ENCODE data around the gene RFX1.

Gene RFX1

GRCh38 chr19:13960863-13961784, 45.0 kb downstream of the RFX1 start:
- no peak for DNase-seq (ENCODE audit: low spot score)

DNA sequence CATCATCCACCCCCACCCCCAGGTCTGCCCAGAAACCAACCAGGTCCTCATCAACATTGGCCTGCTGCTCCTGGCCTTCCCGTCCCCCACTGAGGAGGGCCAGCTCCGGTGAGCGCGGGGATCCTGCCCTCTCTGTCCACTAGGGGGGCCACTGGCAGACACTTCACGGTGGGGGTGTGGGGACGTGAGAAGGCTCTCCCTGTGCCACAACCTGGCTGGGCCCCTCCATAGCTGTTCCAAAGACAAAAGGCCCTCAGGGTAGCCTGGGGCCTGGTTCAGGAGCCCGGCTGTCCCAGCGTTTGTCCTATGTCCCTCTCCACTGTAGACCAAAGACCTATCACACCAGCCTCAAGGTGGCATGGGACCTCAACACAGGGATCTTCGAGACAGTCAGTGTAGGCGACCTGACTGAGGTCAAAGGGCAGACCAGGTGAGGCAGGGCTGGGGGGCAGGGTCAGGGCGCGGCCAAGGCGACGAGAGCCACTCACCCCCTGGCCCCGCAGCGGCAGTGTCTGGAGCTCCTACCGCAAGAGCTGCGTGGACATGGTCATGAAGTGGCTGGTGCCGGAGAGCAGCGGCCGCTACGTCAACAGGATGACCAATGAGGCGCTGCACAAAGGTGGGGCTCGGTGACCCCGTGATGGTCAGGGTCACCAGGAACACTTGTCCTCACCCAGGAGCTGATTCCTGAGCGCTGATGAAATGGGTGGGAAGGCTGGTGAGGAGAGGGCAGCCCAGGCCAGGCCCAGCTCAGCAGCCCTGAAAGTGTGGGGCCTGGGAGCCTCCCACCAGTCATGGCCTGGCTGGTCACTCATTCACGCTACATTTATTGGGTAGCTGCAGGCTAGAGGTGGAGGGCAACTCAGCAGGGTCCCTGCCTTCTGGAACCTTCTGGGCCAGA, 45.9 kb downstream of the RFX1 start:
- no peak for DNase-seq (ENCODE audit: low spot score)

DNA sequence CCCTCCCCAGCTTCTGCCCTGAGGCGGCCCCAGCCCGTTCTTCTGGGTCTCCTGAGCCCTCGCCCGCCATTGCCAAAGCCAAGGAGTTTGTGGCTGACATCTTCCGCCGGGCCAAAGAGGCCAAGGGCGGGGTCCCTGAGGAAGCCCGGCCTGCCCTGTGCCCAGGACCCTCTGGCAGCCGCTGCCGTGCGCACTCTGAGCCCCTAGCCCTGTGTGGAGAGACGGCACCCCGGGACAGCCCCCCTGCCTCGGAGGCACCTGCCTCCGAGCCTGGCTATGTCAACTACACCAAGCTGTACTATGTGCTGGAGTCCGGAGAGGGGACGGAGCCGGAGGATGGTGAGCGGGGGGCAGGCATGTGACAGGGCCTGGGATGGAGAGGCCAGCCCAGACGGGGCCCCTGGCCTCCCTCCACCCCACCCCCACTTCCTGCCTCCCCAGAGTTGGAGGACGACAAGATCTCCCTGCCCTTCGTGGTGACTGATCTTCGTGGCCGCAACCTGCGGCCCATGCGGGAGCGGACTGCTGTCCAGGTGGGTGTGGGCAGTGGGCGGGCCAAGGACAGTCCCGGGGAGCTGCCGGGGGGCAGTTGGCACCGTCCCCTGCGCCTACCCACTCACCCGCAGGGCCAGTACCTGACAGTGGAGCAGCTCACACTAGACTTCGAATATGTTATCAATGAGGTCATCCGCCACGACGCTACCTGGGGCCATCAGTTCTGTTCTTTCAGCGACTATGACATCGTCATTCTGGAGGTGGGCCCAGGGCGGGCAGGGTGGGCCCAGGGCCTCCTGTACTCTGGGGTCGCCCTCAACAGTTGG, 46.8 kb downstream of the RFX1 start:
- DNase-seq (ENCODE audit: low spot score) = no peak

DNA sequence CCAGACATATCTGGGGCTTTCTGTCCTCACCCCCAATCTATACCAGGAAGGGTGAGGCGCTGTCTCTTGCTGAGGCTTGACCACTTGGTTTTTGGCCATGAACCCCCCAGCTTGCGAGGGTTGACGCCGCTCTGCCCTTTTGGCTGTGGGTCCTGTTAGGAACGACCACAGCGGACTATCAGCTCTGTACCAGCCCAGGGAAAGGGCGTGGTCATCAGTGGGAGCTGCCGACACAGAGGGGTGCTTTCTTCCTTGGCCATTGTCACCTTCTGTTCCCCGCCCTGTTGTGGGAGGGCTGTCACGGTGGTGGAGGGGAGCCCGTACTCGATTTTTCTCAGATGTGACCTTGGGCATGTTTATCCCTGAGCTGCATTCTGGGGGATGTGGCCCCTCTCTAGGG, 48.1 kb downstream of the RFX1 start:
- DNase-seq (ENCODE audit: low spot score) = no peak

DNA sequence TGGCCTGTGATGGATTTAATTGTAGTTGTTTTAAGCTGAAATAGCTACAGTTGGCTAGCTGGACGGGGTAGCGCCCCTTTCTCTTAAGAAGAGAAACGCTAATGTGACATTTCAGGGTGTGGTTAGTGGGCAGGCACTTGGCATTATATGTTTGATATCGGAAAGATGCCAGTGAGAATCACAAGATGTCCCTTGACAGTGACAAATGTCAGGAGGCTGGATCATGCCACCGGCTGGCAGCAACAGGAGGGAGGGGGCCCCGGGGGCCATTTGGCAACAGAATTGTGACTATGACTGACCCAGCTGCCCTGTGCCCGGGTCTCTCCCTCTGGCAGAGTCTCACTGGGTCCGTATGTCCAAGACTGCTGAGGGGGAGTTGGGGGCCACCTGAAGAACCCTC, 49.1 kb downstream of the RFX1 start:
- DNase-seq (ENCODE audit: low spot score) = no peak

- no peak for DNase-seq (ENCODE audit: low spot score)
These were observed 49.8 kb downstream of the RFX1 start for GRCh38 chr19:13956365-13956744.

- DNase-seq (ENCODE audit: low spot score) = no peak
These were observed 50.3 kb downstream of the RFX1 start for GRCh38 chr19:13955662-13956364.

- no peak for DNase-seq (ENCODE audit: low spot score)
These were observed 51.9 kb downstream of the RFX1 start for GRCh38 chr19:13954185-13954584.

GRCh38 chr19:13952931-13953531, 53.1 kb downstream of the RFX1 start:
- no peak for DNase-seq (ENCODE audit: low spot score)

- peak; percentile 100 for DNase-seq (ENCODE audit: low spot score)
These were observed 53.8 kb downstream of the RFX1 start, which contains the start of gene DCAF15 for GRCh38 chr19:13952154-13952930. Gene DCAF15 (plus strand): TSS chr19:13952509. CDS start chr19:13952513, 4 bp downstream.

DNA sequence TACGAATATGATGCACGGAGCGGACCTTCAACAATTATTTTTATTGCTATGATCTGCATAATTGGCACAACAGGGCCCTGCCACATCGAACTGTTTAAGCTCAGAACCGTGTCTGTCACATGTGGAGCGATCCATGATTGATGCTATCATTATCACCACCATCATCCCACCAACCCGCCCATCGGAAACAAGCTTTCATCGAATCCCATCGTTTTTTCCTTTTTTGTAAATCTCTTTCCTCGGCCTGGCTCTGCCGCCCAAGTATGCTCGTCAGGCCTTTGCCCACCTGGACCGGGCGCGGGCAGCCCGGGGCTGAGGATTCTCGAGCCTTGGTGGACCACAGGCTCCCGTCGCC, 54.3 kb downstream of the RFX1 start:
- no peak for DNase-seq (ENCODE audit: low spot score)

- no peak for DNase-seq (ENCODE audit: low spot score)
These were observed 55.1 kb downstream of the RFX1 start for GRCh38 chr19:13951043-13951442.

DNA sequence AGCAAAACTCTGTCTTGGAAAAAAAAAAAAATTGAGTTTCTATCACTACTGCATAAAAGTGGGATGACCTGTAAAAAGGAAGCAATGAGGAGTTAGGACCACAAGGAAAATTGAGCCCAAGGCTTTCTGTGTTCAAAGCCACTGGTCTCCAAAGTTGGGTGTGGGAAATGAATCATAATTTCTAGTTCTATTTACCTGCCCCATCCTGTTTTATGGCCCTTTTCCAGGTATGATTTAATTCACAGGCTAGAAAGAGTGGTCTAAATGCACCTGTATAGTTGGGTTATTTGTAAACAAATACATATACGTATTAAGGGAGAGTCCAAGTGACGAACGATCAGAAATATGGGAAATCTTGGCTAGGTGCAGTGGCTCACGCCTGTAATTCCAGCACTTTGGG, 59.7 kb downstream of the RFX1 start:
- DNase-seq (ENCODE audit: low spot score) = no peak

GRCh38 chr19:13942023-13942684, 64.0 kb downstream of the RFX1 start:
- no peak for DNase-seq (ENCODE audit: low spot score)

DNA sequence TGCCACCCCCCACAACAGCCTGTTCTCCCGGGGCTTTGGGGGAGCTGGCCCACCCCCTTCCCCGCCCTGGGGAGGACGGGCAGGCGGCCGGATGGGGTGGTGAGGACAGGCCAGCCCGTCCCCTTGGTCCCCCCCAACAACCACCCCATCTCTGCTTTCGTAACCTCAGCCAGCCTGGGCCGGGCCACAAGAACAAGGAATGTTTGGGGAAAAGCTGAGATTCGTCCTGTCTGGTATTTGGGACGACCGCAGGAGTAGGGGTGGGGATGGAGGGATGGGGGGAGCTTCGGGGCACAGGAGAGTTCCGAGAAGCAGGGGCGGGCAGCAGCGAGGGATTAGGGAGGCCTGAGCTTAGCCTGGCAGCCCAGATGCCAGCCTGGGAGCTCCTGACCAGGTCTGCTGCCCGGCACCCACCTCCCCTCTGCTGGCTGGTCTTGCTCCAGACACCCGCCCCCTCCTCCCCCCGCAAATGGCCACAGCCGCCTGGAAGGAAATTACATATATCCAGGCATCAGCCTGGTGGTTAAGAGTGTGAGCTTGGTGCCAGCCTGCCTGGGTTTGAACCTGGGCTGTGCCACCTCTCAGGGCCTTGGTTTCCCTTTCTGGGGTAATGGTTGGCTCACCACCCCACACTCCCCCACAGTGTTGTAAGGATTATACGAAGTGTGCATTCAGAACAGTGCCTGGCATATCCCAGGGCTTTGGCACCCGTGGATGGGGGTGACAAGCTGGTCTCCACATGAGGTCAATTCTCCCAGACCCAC, 67.6 kb downstream of the RFX1 start, which contains the start of gene PODNL1:
TSS of gene PODNL1 (minus strand) at position 117 of the 764 bp plus-strand sequence. CDS start 236 bp downstream, outside the sequence.
- no peak for DNase-seq (ENCODE audit: low spot score)

DNA sequence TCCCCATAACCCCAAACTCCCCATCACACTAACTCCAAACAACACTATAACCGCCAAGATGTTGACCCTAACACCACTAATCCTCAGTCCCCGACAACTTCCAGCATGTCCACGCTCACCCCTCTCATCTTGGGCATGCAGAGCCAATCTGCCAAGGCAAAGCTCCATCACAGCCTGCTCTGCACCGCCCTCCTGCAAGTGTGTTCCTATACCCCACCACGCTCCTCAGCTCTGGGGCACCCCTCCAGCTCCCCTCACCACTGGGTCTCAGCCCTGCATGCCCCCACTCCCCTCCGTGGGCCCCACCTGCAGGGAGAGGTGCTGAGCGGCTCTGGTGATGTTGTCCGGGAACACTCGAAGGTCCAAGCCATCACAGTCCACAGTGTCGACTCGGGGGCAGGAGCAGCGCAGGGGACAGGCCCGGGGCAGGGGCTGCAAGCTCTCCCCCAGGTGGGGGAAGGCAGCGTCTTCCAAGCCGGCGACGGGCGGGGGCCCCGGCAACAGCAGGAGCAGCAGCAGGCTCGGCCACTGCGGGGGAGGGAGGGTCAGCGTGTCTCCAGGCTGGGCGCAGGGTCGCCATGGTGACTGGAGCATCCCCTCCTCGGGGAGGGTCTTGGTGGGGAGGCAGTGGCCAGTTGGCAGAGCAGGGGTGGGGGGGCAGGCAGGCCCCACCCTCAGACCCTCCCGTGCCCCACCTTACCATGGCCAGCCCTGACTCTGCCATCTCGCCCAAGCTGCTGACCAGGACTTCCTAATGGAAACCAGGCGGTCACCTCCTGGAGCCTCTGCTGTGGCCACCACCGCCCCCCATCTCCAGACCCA, 68.4 kb downstream of the RFX1 start:
- DNase-seq (ENCODE audit: low spot score) = no peak

GRCh38 chr19:13935765-13936510, 70.2 kb downstream of the RFX1 start:
- DNase-seq (ENCODE audit: low spot score) = no peak
